Measurements from ENCODE around the gene DNAL4.

The DNAL4 gene

DNA sequence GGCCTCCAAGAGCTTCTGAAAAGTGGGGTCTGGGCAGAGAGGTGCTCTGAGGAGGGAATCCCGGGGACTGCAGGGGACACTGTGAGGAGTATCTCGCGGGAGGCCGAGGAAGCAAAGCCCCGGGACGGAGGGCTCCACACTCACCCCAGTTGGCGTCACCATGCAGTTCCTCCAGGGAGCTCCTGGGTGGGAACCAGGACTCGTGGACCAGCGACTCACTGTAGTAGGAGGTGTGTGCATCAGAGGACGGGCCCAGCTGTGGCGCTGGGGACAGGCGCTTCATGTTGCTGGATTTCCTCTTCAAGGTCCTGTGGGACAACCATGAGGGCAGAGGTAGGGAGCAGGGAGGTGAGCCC lies 42.9 kb downstream of the DNAL4 start:
- no peak for TF ChIP-seq SIN3A (IDR thresholded peaks at IDR 0.05; ENCODE audit: borderline replicate concordance, insufficient read depth, low read length)
- no peak for TF ChIP-seq POLR2AphosphoS5 (IDR thresholded peaks at IDR 0.05; ENCODE audit: low read depth, low read length)
- no peak for TF ChIP-seq TAF1 (IDR thresholded peaks at IDR 0.05; ENCODE audit: borderline replicate concordance, insufficient read depth, low read length)
- TF ChIP-seq, protein P1, sequence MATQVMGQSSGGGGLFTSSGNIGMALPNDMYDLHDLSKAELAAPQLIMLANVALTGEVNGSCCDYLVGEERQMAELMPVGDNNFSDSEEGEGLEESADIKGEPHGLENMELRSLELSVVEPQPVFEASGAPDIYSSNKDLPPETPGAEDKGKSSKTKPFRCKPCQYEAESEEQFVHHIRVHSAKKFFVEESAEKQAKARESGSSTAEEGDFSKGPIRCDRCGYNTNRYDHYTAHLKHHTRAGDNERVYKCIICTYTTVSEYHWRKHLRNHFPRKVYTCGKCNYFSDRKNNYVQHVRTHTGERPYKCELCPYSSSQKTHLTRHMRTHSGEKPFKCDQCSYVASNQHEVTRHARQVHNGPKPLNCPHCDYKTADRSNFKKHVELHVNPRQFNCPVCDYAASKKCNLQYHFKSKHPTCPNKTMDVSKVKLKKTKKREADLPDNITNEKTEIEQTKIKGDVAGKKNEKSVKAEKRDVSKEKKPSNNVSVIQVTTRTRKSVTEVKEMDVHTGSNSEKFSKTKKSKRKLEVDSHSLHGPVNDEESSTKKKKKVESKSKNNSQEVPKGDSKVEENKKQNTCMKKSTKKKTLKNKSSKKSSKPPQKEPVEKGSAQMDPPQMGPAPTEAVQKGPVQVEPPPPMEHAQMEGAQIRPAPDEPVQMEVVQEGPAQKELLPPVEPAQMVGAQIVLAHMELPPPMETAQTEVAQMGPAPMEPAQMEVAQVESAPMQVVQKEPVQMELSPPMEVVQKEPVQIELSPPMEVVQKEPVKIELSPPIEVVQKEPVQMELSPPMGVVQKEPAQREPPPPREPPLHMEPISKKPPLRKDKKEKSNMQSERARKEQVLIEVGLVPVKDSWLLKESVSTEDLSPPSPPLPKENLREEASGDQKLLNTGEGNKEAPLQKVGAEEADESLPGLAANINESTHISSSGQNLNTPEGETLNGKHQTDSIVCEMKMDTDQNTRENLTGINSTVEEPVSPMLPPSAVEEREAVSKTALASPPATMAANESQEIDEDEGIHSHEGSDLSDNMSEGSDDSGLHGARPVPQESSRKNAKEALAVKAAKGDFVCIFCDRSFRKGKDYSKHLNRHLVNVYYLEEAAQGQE (IDR thresholded peaks at IDR 0.05; ENCODE audit: insufficient read depth in 1 of 2, low read depth in 2 of 2, low read length in 2 of 2): no peak
- no peak for TF ChIP-seq FOXP2 (optimal IDR thresholded peaks at IDR 0.05; ENCODE audit: borderline replicate concordance, extremely low read depth, extremely low read length, insufficient read depth)

DNA sequence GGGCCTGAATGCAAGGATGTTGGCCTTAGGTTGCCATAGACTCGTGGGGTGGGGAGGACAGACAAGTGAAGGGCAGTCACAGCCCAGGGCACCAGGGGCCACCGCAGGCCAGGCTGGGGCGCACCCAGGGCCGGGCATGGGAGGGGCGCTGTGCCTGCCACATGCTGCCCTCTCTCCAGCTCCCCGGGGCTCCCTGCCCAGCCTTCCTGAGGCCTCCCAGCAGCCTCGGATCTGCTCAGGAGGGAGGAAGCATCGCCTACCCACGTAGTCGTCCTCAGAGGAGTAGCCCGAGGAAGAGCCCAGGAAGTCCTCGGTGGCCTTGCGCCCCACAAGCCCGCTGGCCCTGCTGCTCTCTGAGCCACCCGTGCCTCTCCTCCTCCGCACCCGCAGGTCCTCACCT lies 43.3 kb downstream of the DNAL4 start:
- TF ChIP-seq, protein P1 (IDR thresholded peaks at IDR 0.05; ENCODE audit: insufficient read depth in 1 of 2, low read depth in 2 of 2, low read length in 2 of 2): no peak
- no peak for TF ChIP-seq POLR2AphosphoS5 (IDR thresholded peaks at IDR 0.05; ENCODE audit: low read depth, low read length)
- TF ChIP-seq FOXP2 (optimal IDR thresholded peaks at IDR 0.05; ENCODE audit: borderline replicate concordance, extremely low read depth, extremely low read length, insufficient read depth): no peak
- TF ChIP-seq TAF1 (IDR thresholded peaks at IDR 0.05; ENCODE audit: borderline replicate concordance, insufficient read depth, low read length): no peak
- no peak for TF ChIP-seq SIN3A (IDR thresholded peaks at IDR 0.05; ENCODE audit: borderline replicate concordance, insufficient read depth, low read length)

DNA sequence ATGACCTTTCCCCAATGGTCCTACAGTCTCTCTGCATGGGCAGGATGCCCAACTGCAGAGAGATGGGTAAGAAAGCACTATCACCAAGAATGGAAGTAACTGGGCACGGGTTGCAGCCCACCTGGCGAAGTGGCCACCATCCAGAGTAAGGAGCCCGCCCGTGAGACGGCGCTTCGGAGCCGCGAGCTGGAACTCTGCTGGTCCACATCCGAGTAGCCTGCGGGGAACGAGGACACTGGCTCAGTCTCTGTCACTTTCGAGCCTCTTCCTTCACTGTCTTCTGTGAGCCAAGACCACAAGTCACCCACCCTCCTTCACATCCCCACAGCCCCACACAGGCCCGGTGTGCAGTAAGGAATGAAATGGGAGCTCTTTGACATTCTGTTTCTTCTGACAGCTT lies 43.8 kb downstream of the DNAL4 start:
- no peak for TF ChIP-seq FOXP2 (optimal IDR thresholded peaks at IDR 0.05; ENCODE audit: borderline replicate concordance, extremely low read depth, extremely low read length, insufficient read depth)
- TF ChIP-seq, protein P1 (IDR thresholded peaks at IDR 0.05; ENCODE audit: insufficient read depth in 1 of 2, low read depth in 2 of 2, low read length in 2 of 2): no peak
- no peak for TF ChIP-seq POLR2AphosphoS5 (IDR thresholded peaks at IDR 0.05; ENCODE audit: low read depth, low read length)
- TF ChIP-seq TAF1 (IDR thresholded peaks at IDR 0.05; ENCODE audit: borderline replicate concordance, insufficient read depth, low read length): no peak
- TF ChIP-seq SIN3A (IDR thresholded peaks at IDR 0.05; ENCODE audit: borderline replicate concordance, insufficient read depth, low read length): no peak

DNA sequence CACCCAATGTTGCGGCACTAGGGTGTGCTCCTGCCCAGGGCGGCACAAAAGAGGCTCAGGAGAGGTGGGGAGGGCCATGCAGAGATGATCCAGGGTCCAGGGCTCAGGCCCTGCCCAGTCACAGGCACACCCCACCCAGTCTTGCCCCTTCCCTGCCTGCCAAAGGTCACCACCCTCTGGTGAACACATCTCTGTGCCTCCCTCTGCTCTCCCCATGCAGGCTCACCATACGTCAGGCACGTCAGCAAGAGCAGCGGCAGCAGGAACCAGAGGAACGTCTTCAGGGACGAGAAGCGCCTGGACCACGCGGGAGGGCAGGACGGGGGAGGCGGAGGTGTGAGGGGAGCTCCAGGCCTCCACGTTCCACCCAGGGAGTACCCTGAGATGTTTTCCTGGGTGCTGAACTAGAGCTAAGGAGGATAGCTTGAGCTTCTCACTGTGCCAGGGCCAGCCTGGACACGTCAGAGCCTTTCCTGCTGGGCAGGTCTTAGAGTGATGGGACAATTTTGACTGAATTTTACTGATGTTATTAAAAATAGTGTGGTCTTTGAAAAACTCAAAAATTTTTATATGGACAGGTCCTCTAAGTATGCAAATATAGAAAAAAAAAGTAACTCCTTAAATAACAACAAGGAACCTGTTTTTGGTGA lies 45.3 kb downstream of the DNAL4 start:
- TF ChIP-seq FOXP2 (optimal IDR thresholded peaks at IDR 0.05; ENCODE audit: borderline replicate concordance, extremely low read depth, extremely low read length, insufficient read depth) (no peak), POLR2AphosphoS5 (IDR thresholded peaks at IDR 0.05; ENCODE audit: low read depth, low read length) (no peak), TAF1 (IDR thresholded peaks at IDR 0.05; ENCODE audit: borderline replicate concordance, insufficient read depth, low read length) (no peak), SIN3A (IDR thresholded peaks at IDR 0.05; ENCODE audit: borderline replicate concordance, insufficient read depth, low read length) (no peak)
- TF ChIP-seq, protein P1 (IDR thresholded peaks at IDR 0.05; ENCODE audit: insufficient read depth in 1 of 2, low read depth in 2 of 2, low read length in 2 of 2): no peak

Measured in PFSK-1 (cell line).